Mammary epithelial cell (primary cell): ENCODE data around the gene INKA2.

Source experiments
- EZH2 ChIP-seq: IDR thresholded peaks from 2 replicates; pipeline ENCODE4 v1.6.1; 2012; ENCODE audit warnings: low read length, inconsistent platforms, borderline replicate concordance
- TF ChIP-seq, protein P1 (sequence below), 2 donors: IDR thresholded peaks in 1 of 2; conservative IDR thresholded peaks in 1 of 2; 2 replicates each; pipeline ENCODE4 v1.5.1; 2011 to 2012; ENCODE audit warnings: inconsistent platforms in 2 of 2, low read length in 2 of 2, mild to moderate bottlenecking in 2 of 2, control low read depth in 1 of 2, low read depth in 1 of 2; ENCODE audit not compliant: insufficient read depth in 1 of 2; ENCODE audit errors: extremely low read depth in 1 of 2

DNA sequence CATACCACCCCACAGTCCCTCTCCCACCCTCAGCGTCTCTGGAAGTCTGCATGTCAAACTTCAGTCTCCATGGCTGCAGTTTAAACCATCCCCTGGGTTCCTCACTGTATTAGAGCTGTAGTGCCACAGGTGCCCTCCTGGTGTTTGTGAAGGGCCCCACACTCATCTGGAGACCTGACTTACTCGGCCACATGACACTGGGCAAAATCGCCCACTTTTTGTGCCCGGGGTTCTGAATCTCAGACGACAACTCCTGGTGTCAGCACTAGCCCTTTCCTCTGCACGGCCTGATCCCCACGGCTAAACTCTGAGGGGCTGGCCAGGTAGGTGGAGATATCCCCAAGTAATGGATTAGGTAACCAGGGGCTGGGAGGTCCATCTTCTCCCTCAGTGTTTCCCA, 6.5 kb downstream of the INKA2 start:
- TF ChIP-seq, protein P1, sequence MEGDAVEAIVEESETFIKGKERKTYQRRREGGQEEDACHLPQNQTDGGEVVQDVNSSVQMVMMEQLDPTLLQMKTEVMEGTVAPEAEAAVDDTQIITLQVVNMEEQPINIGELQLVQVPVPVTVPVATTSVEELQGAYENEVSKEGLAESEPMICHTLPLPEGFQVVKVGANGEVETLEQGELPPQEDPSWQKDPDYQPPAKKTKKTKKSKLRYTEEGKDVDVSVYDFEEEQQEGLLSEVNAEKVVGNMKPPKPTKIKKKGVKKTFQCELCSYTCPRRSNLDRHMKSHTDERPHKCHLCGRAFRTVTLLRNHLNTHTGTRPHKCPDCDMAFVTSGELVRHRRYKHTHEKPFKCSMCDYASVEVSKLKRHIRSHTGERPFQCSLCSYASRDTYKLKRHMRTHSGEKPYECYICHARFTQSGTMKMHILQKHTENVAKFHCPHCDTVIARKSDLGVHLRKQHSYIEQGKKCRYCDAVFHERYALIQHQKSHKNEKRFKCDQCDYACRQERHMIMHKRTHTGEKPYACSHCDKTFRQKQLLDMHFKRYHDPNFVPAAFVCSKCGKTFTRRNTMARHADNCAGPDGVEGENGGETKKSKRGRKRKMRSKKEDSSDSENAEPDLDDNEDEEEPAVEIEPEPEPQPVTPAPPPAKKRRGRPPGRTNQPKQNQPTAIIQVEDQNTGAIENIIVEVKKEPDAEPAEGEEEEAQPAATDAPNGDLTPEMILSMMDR (conservative IDR thresholded peaks at IDR 0.05 in 1 of 2, IDR thresholded peaks at IDR 0.05 in 1 of 2; ENCODE audit: extremely low read depth in 1 of 2, insufficient read depth in 1 of 2, low read depth in 1 of 2, low read length in 2 of 2), result no peak
- no peak for TF ChIP-seq EZH2
